Hepatocyte (in vitro differentiated cells): Measurements from ENCODE around the gene TESMIN.

ENCODE experiments used
- CTCF ChIP-seq: fragments of 200-600 bp; sonication (generic); IDR thresholded peaks from 2 replicates; pipeline ENCODE4 v1.5.1; 2016; ENCODE audit warnings: antibody characterized with exemption, mild to moderate bottlenecking; ENCODE audit not compliant: poor library complexity
- EZH2 ChIP-seq: fragments of 200-600 bp; sonication (generic); IDR thresholded peaks from 2 replicates; pipeline ENCODE4 v1.6.1; 2016; ENCODE audit warnings: antibody characterized with exemption, mild to moderate bottlenecking, borderline replicate concordance

DNA sequence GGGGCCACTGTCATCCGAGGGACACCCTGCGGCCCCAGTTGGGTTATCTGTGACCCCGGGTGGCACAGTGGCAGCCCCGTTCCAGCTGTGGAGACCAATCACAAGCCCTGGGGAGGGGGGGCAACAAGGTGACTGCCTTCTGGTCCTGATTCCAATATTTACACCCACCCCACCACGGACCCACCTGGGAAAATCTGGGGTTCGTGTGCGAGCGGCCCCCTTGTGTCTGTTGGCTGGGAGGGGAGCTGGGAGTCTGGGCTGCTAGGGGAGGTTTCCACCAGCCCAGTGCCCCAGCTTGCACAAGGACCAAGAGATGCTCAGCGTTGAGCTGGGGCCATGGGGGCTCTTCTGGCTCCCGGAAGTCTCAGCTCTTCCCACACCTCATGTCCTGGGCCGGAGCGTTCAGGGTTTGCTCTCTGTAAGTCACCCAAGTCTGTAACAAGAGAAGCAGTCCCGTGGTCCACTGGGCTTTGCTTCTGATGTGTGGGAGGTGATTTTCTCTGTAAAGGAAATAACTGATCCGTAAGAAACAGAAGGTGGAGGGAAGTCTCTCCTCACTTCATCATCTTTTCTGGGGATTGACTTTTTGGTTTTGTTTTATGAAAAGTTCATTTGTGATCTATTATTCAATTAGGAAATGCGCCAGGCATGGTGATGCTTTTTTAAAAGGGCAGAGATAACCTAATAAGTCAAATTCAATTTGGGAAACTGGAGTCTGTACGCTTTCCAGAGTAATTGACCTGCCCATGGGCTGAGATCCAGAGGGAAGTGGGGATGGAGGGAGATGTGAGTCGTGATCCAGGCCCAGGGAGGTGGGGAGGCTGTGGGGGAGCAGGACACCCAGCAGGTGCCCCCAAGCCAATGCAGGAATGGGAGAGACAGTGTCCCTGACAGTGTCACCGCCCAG lies 89.4 kb downstream of the TESMIN start:
- TF ChIP-seq CTCF (no peak), EZH2 (no peak)
